Measurements from ENCODE around the gene RHOV.

Gene RHOV, protein sequence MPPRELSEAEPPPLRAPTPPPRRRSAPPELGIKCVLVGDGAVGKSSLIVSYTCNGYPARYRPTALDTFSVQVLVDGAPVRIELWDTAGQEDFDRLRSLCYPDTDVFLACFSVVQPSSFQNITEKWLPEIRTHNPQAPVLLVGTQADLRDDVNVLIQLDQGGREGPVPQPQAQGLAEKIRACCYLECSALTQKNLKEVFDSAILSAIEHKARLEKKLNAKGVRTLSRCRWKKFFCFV

GRCh38 chr15:40873694-40874561 lies at the start of gene RHOV:
TSS of gene RHOV (minus strand) at chr15:40874234. CDS start at chr15:40874139, 95 bp downstream.
- peak in 1 of 2 donors; percentile 43 for DNase-seq (ENCODE audit: extremely low read depth in 1 of 2, low read depth in 1 of 2)

GRCh38 chr15:40923551-40923950 lies 49.5 kb upstream of the RHOV start:
- DNase-seq (ENCODE audit: extremely low read depth in 1 of 2, low read depth in 1 of 2): no peak

DNA sequence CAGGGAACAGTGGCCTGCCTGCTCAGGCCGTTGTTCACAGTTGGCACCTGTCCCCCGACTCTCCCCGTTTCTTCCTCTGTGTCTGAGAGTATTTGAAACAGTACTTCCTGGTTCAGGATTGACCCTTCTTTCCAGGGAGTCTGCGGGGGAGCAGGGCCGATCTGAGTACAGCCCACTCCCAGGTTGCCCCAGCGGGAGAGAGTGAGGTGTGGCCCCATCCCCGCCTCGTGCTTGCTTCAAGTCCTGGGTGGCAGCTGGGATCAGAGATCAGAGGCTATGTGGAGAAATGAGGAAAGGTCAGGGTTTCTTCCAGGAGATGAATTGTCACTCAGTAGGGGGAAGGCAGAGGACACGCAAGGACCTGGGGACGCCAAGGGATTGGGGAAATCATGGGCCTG lies 48.6 kb upstream of the RHOV start:
- no peak for DNase-seq (ENCODE audit: extremely low read depth in 1 of 2, low read depth in 1 of 2)

DNA sequence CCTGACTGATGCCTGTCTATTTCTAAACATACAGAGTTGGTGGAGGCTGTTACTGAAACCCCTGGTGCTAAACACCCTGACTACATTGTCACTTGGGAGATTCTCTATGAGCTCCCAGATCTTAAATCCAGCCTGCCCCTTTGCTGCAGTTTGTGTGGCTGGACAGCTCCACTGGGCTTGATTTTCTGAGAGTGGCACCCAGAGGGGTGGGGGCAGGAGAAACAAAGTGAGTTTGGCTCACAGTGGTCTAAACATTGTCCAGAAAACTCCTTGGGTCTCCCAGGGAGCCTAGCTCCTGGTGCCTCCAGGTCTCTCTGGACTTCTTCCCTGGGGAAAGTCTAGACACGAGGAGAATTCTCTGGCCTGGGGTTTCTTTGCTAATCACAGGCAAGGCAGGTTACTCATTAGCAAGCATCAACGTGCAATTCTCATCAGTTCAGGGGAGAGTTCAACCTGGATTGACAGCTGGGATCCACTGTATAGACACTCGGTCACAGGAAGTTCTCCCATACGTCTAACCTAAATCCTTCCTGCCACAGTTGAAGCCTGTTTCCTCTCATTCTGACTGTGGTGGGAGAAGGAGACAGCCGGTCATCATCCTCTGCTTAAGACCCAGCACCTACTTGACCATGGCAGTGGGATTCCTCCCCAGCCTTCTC lies 48.0 kb upstream of the RHOV start:
- no peak for DNase-seq (ENCODE audit: extremely low read depth in 1 of 2, low read depth in 1 of 2)

GRCh38 chr15:40918799-40919392 lies 44.9 kb upstream of the RHOV start:
- DNase-seq (ENCODE audit: extremely low read depth in 1 of 2, low read depth in 1 of 2): no peak

GRCh38 chr15:40918146-40918798 lies 44.2 kb upstream of the RHOV start:
- no peak for DNase-seq (ENCODE audit: extremely low read depth in 1 of 2, low read depth in 1 of 2)

DNA sequence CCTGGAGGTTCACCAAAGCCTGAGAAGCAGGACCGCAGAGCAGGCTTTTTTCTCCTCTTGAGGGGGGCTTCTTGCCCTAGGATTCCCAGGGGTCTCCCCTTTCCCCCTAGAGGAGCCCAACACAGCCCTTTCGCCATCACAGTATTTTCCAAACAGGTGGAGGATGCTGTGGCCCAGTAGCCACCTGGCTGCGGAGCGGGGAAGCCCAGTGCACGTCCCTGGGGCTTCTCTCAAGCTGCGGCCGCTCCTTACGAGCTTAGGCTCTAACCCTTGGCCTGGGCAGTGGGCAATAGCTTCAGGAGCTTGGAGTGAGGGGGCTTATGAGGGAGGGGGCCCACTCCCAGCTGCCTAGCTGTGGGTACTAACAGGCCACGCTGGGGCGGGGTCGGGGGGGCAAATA lies 43.6 kb upstream of the RHOV start:
- no peak for DNase-seq (ENCODE audit: extremely low read depth in 1 of 2, low read depth in 1 of 2)

DNA sequence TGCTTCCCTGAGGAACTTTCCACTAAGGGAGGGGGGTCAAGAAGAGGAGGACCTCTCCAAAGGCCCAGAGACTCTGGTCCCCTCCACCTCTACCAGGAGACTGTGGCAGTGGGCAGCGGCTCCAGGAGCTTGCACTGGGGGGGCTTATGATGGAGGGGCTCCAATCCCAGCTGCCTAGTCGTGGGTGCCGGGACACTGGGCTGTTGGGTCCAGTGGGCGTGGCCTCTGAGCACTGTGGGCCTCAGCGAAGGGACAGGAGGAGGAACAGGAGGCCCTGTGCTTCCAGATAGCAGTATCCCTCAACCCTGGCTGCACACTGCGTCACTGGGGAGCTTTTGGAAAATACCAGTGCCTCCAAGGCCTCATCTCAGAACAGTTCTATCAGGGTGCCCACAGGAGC lies 41.6 kb upstream of the RHOV start:
- no peak for DNase-seq (ENCODE audit: extremely low read depth in 1 of 2, low read depth in 1 of 2)

GRCh38 chr15:40915116-40915661 lies 41.2 kb upstream of the RHOV start:
- no peak for DNase-seq (ENCODE audit: extremely low read depth in 1 of 2, low read depth in 1 of 2)

- DNase-seq (ENCODE audit: extremely low read depth in 1 of 2, low read depth in 1 of 2): no peak
These were observed 40.5 kb upstream of the RHOV start for GRCh38 chr15:40914486-40914885.

DNA sequence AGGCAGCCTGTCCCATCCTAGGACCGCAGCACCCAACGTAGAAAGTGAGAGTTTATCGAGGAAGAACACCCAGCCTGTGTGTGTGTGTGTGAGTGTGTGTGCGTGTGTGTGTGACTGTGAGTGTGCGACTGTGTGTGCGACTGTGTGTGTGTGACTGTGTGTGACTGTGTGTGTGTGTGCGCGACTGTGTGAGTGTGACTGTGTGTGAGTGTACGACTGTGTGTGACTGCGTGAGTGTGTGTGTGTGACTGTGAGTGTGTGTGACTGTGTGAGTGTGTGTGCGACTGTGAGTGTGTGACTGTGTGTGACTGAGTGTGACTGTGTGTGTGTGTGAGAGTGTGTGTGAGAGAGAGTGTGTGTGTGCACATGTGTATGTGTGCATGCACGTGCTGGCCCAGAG lies 40.0 kb upstream of the RHOV start:
- no peak for DNase-seq (ENCODE audit: extremely low read depth in 1 of 2, low read depth in 1 of 2)

GRCh38 chr15:40912478-40912877 lies 38.4 kb upstream of the RHOV start:
- no peak for DNase-seq (ENCODE audit: extremely low read depth in 1 of 2, low read depth in 1 of 2)

GRCh38 chr15:40911693-40912092 lies 37.7 kb upstream of the RHOV start:
- no peak for DNase-seq (ENCODE audit: extremely low read depth in 1 of 2, low read depth in 1 of 2)

DNA sequence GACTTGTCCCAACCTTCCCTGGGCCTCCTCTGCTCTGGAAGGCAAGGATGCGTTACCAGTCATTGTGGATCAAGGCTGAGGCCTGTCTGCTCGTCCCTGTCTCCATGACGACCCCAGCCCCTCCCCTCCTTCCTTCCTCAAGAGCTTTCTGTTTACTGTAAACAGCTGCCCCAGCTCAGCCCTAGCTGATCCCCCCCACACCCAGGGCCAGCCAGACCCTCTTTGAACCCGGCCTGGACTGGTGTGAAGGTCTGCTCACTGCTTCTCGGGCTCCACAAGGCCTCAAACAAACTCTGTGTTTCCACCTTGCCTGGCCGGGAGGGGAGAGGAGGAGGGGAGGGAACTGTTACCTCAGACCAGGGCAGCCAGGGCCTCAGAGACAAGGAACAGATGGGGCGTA lies 37.1 kb upstream of the RHOV start:
- DNase-seq (ENCODE audit: extremely low read depth in 1 of 2, low read depth in 1 of 2): no peak

GRCh38 chr15:40909662-40910630 lies 35.9 kb upstream of the RHOV start:
- no peak for DNase-seq (ENCODE audit: extremely low read depth in 1 of 2, low read depth in 1 of 2)

- DNase-seq (ENCODE audit: extremely low read depth in 1 of 2, low read depth in 1 of 2): no peak
These were observed 34.1 kb upstream of the RHOV start for GRCh38 chr15:40908095-40908494.

GRCh38 chr15:40906991-40907802 lies 33.2 kb upstream of the RHOV start:
- DNase-seq (ENCODE audit: extremely low read depth in 1 of 2, low read depth in 1 of 2): no peak

GRCh38 chr15:40906091-40906990 lies 32.3 kb upstream of the RHOV start:
- DNase-seq (ENCODE audit: extremely low read depth in 1 of 2, low read depth in 1 of 2): peak; percentile 65 to 66

Data from stimulated activated CD8-positive, alpha-beta memory T cell treated with anti-CD3 and anti-CD28 coated beads, Interleukin-7, amount 100 ng/mL, for 48 hours (primary cell).